Hepatic stellate cell (primary cell): ENCODE data around the gene PAXX.

Source experiments
- DNase-seq: peaks from one replicate; pipeline ENCODE4 v3.0.0; 2011; ENCODE audit warnings: low spot score

The PAXX gene

DNA sequence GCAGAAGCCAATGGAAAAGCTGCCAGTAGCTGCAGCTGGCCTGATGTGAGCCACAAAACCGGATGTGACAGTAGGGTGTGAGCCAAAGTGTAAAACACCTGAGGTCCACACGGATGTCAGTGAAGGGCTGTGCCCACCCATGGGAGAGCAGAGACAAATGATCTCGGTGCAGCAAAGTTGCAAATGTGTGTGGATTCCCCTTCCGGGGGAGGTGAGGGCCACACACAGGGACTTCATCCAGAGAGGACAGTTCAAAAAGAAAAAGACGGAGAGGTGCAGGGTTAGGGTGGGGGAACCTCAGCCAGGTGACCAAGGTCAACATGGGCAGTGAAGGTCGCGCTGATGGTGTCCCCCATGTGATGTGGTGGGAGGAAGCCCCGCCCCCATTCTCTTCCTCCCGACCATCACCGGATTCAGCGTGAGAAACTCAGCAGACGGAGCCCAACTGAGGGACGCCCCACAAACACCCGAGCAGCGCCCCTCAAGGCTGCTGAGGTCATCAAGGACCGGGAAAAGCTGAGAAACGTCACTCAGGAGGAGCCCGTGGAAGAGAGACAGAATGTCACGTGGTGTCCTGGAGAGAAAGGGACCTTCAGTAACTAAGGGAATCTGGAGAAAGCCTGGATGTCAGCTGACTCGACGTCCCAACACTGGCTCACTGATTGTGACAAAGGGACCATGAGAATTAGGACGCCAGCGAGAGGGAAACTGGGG, 26.3 kb upstream of the PAXX start:
- DNase-seq, result peak; percentile 55

DNA sequence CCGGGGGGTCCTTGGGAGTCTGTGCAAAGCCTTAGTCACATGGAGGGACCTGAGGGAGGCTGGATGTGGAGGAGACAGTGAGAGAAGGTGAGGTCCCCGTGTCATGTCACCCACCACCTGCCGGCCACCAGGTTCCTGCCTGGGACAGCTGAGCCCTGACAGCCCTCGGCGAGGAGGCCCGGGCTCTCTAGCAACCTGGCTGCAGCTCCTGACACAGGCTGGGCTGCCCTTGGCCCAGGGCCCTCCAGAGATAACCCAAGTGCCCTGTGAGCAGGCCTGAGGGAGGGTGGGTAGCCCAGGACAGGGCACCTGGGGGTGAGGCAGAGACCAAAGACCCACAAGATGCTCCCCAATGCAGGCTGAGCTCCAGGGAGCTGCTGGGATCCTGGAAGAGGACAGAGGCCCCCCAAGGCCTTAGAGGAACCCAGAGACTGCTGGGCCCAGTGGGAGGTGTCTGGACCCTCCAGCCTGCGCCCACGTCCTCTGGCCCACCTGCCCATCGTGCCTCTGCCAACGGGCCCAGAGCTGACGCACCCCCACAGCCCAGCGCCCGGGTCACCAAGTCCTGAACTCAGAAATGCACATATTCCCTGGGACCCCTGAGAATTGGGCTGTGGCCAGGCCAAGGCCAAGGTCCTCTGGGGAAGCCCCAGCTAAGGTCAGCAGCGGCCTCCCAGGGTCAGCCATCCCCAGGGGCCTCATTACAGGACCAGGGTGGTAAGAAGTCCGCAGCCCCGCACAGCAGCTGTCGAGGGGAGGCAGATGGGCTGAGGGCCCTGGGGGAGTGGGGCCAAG, 23.7 kb upstream of the PAXX start:
- no peak for DNase-seq

DNA sequence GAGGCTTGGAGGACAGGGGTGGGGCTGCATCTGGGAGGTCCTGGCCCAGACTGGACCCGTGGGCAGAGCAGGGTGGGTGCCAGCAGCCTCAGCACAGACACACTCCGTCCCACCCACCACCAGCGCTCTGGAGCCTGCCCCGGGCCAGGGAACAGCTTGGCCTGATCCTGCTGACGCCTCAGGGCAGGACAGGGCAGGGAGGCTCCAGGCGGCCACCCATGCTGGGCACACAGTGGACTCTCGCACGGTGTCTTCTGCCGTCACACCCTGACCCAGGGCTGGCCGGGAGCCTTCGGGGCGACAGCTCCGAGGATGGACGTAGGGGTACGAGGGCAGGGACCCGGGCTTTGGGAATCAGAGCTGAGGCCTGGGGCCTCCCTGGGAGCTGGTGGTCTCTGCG, 23.1 kb upstream of the PAXX start:
- DNase-seq, result no peak

DNA sequence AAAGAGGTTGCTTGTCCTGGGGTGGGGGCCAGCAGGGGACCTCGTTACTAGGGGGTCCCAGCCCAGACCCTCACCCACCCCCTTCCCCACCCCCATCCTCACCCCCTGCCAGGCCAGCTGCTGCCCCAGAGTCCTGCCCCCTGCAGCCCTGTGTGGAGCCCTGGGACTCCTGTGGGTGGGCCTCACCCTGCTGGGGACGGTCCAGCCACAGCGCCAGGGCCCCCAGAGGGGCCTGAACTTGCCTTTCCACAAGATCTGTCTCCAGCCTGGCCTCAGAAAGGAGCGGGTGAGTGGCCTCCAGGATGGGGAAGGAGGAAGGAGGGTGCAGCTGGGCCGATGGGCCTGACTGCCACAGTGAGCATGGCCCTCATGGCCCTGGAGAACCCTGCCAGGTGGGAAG, 22.4 kb upstream of the PAXX start:
- no peak for DNase-seq

DNA sequence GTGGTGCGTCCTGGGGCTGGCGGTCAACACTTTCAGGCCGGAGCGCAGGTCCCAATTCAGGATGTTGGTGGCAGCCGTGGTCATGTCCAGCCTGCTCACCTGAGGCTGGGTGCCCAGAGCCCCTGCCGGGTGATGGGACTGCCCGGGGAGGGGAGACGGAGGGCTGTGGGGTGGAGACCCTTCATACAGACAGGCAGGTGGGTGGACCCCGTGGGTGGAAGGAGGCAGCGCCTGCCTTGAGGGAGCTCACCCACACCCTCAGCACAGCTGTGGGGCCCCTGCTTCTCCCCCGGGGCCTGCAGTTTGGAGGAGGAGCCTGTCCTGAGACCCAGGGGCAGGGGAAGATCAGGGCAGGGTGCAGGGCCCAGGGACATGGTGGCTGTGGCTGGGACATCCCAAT, 21.9 kb upstream of the PAXX start:
- no peak for DNase-seq

DNA sequence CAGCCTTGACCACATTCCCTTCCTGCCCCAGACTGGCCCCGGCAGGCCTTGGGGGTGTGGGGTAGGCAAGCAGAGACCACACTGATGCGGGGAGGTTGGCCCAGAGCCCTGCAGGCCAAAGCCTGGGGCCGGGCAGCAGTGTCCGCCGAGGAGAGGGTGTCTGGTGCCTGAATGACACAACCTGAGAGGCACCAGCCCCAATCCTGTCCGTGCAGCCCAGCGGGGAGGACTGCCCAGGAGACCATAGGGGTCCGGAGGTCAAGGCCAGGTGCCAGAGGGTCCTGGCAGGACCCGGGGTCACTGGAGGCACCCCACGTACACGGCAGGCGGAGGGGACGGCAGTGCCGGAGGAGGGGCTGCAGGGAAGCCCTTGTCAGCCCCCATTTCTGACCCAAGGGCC, 20.5 kb upstream of the PAXX start:
- DNase-seq, result no peak

DNA sequence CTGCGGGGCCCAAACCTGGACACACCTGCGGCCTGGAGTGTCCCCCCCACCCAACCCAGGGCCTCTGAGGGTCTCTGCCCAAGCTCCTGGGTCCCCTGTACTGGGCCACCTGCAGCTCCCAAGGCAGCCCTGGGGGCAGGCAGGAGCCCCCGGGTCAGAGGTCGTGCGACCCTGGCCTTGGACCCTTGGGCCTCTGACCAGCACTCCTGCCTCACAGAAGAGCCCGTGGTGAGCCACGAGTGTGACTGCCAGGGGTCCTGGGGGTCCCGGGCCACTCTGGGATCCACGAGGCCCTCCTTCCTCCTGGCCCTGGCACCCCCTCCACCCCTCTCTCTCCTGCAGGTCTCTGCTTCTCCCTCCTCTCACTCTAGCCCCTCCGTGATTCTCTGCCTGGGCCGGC, 19.9 kb upstream of the PAXX start:
- no peak for DNase-seq

DNA sequence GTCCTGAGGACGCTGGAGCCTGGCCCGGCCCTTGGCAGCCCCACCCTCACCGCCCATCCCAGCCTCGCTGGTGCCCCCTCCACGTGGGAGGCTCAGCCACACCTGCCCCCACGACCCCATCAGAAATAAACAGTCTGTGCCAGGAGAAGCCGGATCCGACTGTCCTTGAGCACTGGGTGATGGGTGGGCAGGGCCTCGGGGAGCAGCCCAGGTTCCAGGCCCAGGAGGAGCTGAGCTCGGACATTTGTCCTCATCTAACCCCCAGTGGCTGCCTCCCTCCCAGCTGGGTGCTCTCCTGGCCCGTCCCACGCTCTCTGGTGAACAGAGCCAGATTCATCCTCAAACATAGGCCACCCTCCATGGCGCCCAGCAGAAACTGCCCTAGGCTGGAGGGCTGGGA, 19.5 kb upstream of the PAXX start:
- no peak for DNase-seq

DNA sequence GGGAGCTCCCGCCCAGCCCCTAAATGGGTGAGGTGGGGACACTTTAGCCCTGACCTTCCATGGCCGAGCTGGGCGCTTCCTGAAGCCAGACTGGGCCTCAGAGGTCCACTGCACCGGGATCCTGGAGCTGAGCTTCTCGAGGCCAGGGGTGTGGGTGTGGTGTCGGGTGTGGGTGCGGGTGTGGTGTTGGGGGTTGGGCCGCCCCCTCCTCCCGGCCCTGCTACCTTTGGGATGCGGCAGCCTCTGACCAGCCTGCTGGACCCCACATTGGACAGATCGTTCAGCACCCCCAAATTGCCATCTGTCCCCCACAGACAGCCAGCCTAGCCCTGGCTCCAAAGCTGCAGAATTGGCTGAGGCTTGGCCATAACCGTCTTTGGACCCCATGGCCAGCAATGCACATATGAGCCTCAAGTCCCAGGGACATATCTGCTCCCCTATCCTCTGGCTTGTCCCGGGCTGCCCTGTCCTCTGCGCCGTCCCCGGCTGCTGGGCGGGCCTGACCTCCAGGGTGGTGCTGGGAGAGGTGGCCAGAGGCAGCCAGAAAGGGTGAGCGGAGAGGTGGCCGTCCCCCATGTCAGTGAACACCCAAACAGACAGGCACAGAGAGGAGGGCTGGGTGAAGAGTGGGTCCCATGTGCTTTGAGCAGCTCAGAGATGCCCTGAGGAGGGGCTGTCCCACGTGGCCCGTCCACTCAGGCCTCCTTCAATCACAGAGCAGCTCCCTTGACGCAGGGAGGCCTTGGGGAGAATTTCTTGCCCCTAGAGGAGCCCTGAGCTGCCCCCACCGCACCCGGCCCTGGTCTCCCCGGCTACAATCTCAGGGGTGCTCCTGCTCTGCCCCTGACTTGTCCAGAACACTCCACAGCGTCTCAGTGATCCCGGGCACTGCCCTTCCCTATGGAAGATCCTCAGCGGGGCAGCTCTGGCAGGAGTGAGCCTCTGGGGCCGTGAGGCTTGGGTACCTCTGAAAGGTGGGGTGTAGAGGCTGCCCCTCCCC, 18.3 kb upstream of the PAXX start:
- no peak for DNase-seq

DNA sequence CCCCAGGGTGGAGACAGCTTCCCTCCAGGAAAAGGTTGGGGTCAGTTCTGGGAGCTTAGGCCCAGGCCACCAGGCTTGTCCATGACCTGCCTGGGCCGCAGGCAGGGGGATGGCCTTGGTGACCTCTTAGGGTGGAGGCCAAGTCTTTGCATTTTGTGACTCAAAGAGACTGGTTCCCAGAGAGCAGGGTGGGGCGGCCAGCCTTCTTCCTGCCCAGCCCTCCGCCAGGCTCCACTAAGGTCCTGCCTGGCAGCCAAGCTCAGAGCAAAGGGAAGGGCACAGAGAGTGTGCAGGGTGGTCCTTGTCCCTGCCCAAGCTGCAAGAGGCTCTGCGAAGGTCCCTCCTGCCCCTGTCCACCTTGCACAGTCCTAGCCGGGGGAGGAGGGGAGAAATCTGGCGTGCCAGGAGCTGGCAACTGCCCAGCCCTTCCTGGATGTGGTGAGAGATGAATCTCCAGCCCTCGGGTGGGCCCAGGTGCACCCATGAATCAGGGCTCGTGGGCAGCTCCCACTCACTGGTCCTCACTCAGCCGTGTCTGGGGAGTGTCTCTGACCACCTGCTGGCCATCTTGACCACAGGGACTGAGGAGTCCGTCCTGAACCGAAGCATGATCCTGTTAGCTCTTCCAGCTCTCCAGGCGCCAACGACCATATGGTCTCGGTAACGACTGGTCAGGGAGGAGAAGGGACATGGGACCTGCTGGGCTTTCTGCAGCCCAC, 17.2 kb upstream of the PAXX start:
- no peak for DNase-seq

DNA sequence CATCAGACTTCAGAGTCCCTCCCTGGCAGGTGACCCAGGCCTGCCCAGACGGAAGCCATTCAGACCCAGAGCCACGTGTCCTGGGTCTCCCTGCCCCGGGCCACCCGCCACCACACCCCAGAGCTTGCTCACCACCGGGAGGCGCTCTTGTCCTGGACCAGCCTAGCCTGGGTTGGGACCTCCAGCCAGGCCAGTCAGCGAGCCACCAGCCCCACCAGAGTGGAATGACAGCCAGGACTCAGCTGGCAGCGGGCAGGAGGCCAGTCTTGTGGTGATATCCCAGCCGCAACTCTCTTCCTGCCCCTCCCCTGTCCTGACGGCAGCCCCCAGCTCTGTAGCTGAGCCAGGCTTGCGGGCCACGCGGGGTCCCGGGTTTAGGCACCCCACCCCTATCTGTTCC, 16.6 kb upstream of the PAXX start:
- DNase-seq, result no peak

DNA sequence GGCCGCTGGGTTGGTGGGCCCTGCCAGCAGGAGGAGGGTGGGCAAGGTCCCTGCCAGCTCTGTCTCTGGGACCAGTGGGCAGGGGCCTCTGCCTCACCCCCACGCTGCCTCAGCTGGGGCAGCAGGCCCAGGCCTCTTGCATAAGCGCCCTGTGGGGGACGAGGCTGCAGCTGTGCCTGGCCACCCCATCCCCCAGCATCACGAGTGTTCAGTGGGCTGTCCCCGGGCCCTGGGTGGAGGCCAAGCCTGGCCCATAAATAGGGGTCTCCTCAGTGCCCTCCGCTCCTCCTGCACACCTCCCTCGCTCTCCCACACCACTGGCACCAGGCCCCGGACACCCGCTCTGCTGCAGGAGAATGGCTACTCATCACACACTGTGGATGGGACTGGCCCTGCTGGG, 15.0 kb upstream of the PAXX start, which contains the start of gene PTGDS:
Gene PTGDS, plus strand, starts transcription at position 282 of the 400 bp plus-strand sequence. Its CDS starts 75 bp downstream, at position 357.
- DNase-seq, result no peak

DNA sequence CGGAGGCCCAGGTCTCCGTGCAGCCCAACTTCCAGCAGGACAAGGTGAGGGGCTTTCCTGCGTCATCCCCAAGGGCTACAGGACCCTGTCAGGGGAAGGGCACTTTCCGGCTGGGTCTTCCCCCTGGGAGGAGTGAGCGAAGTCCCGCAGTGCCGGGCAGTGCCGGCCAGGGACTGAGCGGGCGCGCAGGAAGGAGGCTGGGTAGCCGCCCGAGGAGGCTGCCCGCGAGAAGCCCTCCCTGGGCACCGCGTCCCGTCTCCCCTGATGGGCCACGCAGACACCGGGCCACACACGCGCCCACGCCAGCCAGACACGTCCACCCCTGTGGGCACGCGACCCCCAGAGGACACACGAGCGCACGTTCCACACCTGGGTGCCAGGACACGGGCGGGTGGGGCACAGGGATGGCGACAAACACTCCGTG, 14.6 kb upstream of the PAXX start:
- no peak for DNase-seq

DNA sequence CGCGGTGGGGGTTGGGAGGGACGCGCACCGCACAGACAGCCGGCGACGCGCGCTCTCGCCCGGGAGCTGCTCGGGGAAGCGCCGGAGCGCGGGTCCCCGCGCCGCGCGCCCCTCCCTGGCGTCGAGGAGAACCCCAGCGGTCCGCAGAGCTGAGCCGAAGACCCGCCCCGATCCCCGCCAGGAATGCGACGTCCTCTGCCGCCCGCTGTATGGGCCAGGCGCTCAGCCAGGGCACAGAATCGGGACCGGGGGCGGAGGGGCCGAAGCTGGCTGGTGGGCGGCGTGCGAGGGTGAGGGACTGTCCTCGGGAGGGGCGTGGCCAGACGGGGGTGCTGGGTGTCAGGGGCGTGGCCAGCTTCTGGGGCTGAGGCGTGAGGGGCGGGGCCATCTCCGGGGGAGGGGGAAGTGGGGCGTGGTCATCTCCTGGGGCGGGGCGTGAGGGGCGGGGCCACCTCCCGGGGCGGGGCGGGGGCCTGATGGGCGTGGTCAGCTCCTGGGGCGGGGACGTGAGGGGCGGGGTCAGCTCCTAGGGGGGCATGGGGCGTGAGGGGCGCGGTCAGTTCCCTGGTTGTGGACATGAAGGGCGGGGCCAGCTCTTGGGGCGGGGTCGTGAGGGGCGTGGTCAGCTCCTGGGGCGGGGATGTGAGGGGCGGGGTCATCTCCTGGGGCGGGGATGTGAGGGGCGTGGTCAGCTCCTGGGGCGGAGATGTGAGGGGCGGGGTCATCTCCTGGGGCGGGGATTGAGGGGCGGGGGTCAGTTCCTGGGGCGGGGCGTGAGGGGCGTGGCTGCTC, 14.0 kb upstream of the PAXX start:
- peak; percentile 95 for DNase-seq

DNA sequence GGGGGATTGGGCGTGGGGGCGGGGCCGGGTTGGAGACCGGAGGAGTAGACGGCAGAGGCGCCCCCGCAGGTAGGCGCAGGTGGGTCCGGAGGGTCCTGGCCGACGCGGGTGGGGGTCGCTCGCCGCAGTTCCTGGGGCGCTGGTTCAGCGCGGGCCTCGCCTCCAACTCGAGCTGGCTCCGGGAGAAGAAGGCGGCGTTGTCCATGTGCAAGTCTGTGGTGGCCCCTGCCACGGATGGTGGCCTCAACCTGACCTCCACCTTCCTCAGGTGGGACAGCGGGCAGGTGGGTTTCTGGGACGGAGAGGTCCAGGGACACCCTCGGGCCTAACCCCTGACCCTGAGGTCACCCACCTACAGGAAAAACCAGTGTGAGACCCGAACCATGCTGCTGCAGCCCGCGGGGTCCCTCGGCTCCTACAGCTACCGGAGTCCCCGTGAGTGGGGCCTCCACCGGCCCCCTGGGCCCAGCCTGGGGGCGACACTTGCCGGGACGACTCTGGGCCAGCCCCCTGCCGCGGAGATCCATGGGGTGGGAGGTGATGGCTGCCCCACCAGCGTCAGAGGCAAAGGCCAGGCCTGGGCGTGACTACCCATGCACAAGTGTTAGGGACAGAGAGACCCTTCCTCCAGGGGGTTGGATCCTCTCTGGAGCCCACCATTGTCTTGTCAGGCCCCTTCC, 13.2 kb upstream of the PAXX start:
- no peak for DNase-seq

DNA sequence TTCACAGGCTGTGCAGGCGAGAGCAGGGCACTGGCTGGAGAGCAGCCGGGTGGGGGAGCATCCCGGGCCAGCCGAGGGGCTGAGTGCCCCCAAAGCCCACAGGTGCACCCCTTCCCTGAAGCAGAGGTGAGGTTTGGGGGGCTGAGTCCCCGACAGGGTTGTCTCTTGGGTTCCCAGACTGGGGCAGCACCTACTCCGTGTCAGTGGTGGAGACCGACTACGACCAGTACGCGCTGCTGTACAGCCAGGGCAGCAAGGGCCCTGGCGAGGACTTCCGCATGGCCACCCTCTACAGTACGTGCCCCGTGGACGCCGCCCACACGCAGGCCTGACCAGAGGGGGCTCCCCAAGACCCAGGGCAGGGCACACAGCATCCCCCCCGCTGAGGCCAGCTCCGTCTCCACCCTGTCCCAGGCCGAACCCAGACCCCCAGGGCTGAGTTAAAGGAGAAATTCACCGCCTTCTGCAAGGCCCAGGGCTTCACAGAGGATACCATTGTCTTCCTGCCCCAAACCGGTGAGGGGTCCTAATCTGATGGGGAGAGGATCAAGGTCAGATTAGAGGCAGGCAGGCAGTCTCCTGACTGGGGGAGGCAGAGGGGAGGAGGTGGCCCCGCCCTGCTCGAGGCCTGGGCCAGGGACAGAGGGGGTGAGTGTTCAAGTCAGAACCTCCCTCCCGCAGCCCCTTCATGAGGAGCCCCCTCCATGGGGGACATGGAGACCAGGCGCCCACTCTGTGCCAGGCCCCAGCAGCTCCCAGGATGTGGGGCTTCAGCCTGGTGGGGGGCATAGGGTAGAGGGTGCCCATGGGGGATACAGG, 12.2 kb upstream of the PAXX start:
- DNase-seq, result no peak

DNA sequence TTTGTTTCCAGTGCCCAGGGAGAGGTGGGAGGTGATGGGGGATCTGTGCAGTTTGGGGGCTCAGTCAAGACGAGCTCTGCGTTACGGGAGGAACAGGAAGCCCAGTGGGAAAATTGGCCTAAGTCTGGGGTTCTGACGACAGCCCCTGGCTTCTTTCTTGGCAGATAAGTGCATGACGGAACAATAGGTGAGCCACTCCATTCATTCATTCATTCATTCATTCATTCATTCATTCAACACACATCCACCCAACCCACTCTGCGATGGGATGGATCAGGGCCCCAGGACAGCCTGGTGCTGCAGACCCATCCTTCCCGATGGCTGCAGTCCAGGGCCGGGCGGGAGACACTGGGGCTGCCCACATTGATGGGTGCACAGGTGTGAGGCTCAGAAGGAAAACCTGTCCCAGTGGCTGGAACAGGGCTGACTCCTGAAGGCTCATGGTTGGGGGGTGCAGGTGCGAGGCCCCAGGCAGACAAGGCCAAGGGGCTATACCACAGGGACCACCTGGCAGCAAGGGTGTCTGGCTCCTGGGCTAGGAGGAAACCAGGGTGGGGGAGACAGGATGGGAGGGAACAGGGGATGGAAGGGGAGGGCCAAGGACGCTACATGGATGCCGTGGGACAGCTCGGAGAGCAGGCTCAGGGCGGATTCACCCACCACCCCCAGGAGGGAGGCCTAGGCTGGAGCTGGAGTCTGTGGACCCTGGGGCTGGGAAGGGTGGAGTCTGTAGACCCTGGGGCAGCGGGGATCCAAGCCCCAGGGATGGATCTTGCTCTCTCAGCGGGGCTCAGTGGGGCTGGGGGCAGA, 11.3 kb upstream of the PAXX start:
- no peak for DNase-seq

DNA sequence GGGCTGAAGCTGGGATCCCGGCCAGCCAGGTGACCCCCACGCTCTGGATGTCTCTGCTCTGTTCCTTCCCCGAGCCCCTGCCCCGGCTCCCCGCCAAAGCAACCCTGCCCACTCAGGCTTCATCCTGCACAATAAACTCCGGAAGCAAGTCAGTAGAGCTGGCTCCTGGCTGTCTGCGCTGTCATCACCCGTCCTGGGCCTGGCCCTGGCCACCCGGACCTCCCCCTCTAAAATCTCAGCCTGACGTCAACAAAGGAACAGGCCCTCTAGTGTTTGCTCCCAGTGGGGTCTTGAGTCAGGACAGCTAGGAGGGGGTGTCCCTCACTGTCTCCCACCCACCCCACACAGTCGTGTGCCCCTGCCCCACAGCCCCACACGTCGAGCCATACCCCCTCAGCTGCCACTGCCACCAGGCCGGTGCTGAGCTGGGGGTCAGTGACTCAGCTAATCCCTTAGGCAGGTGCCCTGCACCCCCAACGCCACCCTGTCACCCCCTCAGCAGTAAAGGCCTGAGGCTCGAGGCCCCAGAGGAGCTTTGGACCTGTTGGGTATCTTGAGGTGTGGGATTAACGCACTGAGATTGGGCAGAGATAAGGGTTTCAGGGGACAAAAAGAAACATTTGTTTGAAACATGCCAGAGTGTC, 10.5 kb upstream of the PAXX start:
- peak; percentile 61 for DNase-seq
